Measurements from ENCODE around the gene SDC3. TPM values are rescaled to one million over a fixed set of nuclear protein-coding genes. Genes with fewer than 3 reads are reported as not detected.

Gene SDC3
- total and polyA plus RNA-seq, 2 of the 8 experiments (the other 6 are each of a cell fraction or from before 2014, with no cell fraction given), result 7.0 to 27.0 TPM

GRCh38 chr1:30857062-30857461 lies 51.5 kb downstream of the SDC3 start (continued):
- TF ChIP-seq SIN3A (conservative IDR thresholded peaks at IDR 0.05 in 1 of 2, IDR thresholded peaks at IDR 0.05 in 1 of 2; ENCODE audit: low read depth in 1 of 2, low read length in 2 of 2) (no peak), TAF7 (optimal IDR thresholded peaks at IDR 0.05; ENCODE audit: borderline replicate concordance, low read depth, low read length) (no peak)
